Stimulated activated CD4-positive, alpha-beta T cell treated with anti-CD3 and anti-CD28 coated beads, Interleukin-4, amount 100 ng/mL, for 48 hours (primary cell): Measurements from ENCODE around the gene PRKCH.

Source experiments
- DNase-seq, 2 donors: peaks; one replicate each; pipeline ENCODE4 v3.0.0-alpha.2; 2020; ENCODE audit warnings: low read depth in 2 of 2

PRKCH gene

DNA sequence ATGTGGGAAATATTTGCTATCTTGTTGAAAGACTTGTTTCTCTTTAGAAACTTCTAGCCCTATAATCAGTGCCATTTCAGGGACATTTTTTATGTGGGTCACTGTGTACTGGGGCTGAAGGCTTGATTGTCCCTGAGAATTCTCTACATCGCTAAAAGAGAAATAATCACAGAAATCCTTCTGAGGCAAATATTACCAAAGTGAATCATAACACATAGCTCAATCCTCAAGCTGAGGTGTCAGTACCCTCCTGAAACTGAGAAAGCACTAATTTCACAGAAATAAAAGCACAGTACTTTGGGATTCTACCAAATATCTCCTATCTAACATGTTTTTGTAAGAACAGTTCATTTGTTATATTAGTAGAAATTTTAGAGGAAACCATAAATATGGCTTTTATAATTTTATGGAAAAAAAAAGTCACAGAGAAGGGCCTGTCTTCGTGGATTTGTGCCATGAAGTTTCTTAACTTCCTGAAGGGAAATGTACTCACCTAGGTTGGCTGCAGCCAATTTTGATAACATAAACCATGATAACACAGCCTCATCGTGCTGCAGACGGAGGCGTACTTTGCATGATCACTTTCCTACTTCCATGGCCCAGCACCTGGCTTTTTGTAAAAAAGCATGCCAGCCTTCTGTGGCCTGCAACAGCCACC lies 210.2 kb downstream of the PRKCH start:
- DNase-seq = no peak

DNA sequence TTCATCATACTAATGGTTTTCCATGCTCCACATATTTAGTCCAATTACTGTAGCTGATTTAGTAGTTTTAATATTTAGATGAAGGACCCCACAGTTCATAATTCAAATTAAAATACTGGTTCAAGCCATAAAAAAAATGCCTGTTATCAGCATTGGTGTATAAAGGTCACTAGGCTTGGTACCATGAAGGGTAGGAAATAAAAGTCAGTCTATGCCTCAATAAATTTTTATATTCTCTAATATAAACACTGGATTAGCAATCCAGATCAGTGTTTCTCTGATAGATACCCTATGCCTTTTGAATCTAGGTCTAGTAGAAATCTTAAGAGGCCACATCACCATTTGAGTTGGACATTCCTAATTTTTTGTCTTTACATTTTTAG lies 210.7 kb downstream of the PRKCH start:
- no peak for DNase-seq

DNA sequence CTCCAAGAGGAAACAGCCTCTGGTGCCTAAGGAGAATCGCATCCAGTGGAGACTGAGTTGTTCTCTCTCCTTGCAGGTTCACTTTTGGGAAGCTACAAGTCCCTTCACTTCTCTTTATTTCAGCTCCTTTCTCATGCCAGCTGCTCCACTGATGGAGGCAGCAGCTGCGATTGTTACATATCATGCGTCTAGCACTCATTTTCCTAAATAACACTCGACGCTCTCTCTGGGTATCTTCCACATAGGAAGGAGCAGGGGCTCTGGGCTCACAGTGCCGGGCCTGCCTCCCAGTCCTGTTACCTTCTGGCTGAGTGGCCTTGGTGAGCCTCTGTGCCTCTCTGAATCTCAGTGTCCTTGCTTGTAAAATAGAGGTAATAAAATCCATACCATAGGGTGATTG lies 211.4 kb downstream of the PRKCH start:
- DNase-seq = no peak

DNA sequence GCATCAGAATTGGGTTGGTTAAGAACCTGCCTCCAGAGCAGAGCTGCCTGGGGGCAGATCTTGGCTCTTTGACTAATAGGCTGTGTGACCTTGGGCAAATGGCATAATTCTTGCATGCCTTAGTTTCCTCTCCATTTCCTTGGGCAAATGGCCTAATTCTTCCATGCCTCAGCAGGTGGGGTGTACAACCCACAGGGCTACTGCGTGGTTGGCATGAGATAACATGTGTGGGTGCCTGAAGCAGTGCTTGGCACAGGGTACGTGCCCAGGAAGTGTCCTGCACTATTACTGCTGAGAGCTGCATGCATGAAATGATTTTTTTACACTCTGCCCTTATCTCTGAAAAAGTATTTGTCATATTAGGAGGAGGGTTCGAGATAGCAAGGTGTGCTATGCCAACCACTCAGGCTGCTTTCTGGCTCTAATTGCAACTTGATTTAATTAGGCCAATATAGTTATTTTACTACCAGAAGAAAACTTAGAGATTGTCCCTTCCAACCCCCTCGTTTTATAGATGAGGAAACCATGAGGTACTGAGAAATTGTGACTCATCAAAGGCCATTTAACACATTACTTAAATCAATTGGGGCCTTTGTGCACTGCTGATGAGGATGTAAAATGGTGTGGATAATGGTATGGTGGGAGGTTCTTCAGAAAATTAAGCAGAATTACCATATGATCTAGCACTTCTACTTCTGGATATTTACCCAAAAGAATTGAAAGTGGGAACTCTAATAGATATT lies 212.3 kb downstream of the PRKCH start:
- DNase-seq = no peak

DNA sequence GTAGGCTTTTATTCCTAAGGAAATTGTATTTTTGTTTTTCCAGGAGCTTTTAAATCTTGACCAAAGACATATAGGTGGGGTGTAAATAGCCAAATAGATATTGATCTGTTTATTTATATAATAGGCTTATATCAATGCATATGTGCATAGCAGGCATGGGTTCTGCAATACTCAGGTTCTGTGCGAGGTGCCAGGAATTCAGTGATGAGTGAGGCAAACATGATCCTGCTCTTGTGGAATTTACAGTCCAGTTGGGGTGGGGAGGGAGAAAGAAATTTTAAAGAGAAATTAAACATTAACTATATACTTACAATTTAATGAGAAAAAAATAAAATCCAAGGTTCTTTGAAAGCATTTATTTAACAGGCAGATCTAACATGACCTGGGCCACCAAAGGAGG lies 213.7 kb downstream of the PRKCH start:
- DNase-seq = no peak

DNA sequence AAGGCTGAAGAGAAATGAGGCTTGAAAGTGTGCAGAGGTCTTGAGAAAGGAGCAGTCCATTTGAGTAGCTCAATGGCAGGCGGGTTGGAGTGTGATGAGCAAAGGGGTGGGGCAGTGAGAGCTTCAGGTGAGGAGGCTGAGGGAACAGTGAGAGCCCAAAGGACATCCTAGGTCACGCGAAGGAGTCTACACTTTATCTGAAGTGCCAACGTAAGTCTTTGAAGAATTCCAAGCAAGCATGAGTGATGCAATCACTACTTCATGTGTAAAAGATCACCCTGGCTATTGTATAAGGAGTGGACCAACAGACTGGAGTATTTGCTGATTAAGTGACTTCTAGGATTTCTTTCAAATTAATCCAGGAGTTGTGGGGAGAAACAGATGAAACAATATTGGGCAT lies 214.1 kb downstream of the PRKCH start:
- DNase-seq = no peak

DNA sequence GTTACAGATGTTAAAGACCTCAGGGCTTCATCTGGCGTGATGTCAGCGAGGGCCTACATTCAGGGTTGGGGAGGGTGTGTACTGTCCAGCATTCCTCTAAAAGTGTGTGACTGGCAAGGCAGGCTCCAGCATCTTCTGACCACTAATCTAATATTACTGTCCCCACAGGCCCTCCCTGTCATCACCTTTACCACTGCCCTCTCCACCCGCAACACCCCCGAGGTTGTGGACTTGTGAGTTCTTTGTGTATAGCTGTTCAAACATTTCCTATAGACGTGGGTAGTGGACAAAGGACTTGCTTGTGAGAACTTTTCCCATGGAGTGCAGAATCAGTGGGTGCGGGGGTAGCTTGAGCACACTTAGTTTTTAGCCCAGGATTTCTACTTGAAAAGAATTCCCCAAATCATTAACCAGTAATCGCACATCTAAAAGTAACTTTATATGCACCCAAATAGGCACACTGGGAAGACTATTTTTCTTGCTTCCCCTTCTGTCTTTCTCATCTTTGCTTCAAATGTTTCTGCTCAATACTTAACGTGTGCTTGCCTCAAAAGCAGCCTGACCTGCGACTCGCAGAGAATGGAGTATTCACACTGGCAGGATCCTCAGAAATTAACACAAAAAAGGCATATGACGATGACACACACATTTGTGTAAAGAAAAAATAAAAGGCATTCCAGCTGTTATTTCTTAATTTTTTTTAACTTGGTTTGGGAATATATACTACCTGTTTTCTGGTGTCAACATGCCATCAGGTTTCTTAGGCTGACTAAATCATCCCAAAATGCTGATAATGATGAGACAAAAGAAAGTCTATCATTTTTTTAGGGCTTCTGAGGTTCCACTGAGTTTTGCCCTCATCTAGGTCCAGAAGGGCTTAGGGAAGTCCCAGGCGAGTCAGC lies 215.5 kb downstream of the PRKCH start:
- no peak for DNase-seq

DNA sequence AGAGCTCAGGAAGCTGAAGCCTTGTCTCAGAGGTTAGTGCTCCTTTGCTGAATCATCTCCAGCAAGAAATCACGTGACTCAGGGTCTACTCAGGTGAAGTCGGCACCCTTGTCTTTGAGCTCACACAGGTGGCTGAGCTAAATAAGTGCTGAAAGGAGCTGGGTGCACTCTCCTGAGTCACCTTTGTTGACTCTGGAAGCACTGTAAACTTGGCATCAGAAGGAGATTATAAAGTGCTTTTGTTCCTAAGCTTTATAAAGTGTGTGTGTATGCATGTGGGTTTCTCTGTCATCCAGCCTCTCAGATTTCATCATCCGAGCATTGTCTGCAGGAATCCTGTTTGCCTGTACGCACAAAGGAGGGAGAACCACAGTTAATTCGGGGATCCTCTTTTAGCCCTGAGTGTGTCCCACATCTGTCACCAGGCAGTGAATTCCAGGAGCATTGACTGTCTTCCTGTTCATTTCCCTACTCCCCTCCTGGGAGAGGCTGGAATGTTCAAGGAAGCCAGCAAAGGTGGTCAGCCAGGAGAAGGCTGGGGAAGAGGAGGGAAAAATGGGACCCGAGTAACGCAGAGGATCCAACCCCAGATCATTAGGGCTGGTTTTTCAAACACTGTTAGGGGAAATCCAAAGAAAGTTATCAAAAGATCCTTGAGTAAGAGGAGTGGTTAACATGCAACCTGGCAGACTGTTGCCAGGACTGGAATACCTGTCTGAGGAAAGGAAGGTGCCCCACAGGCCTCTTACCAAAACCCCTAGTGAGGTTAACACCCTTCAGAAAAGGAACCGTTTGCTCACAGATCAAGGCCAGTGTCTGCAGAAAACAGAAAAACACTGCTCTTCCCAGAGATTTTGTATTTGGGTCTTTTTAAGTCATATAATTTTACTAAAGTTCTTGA lies 216.4 kb downstream of the PRKCH start:
- DNase-seq = peak in 1 of 2 donors; percentile 23

DNA sequence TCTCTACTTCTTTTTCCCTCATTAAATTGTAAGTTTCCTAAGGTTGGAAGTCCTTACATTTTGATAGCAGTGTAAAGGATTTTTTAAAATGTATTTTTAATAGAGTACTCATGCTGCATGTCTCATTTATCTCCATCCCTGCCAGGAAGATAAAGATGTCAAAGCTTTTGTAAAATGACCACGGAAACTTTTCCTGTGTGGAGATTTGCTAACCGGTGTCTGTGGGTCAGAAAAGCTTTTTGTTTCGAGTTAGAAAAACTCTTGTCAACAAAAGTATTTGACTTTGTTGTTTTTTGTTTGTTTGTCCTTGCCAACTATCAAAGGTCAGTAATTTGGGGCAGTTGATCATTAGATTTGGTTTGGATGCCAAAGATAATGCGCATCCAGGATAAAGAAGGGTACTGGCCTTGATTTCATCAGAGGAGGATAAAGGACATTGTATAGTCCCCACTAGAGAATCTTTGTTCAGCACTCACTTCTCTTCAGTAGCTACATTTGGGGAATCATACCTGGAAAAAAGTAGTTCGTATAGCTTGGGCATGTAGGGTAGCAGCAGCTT lies 217.2 kb downstream of the PRKCH start:
- no peak for DNase-seq

DNA sequence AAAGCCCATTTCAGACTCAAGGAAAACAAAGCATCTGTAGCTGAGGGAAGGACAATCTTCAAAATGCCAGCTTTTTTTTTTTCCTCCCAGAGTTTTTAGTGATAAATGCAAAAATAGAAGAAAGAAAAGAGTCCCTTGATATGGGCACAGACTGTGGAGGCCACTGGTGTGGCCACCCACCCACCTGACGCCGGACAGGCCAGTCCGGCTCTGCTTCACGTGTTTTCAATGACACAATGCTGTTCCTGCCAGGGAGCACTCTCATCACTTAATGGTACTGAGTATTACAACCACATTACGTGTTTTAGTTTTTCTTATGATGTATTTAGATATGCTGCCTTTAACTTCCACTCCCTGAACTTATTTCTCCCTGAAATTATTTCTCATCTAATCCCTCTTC lies 218.3 kb downstream of the PRKCH start:
- DNase-seq = no peak

DNA sequence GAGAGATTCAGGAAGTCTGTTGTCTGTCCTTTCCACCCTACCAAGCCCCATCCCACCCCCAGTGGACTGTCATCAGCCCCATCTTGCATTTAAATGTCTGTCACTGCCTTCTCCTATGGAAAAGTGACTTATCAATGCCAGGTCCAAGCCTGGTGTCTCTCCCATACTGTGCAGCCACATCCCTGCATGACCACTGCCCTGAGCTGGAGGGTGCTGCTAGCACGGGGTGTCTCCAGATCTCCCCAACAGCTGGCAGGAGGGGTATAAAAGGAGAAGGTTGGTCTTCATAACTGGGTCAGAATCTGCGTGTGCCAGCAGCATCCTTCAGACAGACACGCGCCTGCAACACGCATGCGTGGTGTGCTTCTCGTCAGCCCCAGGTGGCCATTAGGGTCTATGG lies 219.6 kb downstream of the PRKCH start:
- no peak for DNase-seq

DNA sequence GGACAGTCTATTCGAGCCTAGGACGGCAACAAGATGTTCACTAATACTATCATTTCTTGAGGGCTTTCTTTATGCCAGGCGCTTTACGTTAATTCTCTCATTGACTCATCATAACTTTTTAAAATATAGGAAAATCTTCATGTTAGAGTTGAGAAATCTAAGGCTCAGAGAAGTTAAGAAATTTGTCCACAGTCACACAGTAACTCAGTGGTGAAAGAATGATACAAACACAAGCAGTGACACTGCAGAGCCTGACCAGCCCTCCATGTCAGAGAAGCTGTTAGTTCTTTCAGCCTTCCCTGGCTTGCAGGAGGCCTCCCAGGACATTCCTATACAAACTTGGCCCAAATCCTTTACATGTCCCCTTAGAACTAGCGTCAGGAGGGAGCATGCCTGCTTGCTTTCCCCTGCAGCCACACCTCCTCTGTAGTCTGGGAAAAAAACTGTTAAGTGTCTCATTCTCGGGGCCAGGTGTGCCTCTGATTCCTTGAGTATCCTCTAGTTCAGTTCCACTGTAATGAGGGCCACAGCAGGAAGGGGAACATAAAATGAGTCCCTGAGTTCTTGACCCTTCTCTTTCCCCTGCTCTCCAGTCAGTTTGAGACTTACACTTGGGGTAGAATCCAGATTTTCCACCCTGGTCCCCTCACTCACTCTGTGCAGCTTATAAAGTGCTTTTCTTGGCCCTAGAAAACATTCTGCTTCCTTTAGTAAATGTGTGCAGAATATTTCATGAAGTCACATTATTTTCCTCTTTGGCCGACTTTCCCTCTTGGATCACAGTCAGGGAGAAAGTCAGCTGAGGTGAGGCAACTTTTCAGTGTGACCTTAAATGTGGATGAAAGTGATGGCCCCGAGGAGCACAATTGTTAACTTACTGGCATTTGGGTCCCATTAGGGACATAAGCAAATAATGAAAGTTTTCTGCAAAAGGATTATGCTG lies 221.7 kb downstream of the PRKCH start:
- no peak for DNase-seq

DNA sequence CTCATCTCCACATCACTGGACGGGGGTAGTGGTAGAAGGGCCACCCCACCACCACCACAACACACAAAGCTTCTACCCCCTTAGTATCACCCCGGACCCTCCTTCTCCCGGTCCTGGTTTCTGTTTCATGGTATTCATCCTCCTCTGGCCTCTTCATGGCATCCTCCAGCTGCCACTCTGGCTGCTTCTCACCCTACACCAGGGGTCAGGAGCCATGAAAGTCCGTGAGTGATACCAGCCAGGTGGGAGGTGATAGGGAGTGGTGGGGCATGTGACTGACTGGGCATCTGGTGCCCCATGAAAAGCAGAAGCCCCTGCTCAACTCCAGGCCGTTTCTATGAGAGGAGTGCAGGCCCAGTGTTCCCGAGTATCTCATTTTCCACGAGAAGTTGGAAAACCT lies 222.6 kb downstream of the PRKCH start:
- DNase-seq = no peak

DNA sequence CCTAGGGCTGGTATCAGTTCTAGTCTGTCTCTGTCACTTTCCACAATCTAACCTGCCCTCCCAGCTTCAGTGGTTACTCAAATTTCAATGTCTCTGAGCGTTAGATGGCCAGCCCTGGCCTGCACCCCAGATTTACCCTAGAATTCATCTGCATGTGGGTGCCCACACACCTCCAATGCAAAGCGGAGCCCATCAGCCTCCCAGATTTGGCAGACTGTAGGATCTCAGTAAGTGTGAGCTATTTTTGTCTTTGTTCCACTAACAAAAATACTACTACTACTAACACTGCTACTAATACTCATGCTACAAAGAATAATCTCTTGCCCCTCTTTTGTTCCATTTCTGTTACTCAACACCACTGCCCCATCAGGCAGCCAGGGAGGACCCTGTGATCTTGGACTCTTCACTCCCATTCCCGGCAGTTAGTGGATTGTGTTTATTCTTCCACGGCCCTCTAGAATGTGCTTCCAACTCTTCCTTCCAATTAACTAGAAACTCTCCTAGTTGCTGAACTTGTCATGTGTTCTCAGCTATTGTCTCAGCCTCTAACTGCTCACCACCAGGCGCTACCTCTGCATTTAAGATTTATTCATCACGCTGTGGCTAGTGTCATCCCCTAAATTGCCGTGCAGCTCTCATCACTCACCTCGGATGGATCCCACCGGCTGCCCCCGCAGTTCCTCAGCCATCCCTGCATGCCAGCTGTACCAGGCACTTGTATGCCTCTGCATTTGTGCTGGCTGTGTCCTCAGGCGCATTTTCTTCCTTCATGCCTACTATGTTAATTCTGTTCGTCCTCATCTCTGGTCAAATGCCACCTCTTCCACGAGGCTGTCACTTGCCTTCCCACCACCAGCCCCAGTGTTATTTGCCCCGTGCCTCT lies 223.3 kb downstream of the PRKCH start:
- no peak for DNase-seq

DNA sequence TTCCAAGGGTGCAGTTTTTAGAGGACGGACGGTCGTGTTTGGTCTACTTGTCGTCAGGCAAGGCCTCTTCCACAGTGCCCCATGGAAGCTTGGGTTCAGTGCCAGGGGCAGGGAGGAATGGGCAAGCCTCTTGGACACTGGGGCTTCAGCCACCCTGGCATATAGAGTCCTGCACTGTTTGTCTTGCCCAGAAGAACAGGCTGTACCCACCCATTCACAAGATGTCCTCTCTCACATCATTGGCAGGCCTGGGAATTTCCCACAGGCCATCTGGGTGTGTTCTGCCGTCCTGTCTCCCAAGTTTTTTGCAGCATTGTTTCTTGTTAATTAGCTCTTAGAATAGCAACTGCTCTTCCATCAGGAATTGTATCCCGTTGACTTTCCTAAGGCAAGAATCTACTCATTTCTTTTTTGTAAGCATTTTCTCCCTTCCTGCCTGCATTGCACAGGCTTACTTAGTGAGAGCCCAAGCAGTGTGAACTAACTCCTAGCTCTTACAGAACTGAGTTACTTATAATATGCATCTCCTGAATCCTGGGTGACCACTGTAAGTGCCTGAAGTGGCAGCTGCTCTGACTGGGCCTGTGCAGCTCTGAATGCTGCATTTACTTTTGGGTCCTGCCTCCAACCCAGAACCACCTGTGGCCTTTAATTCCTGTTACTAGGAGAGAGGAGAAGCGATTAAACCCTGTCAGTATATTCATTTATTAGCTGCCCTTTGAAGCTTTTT lies 224.5 kb downstream of the PRKCH start:
- DNase-seq = no peak

DNA sequence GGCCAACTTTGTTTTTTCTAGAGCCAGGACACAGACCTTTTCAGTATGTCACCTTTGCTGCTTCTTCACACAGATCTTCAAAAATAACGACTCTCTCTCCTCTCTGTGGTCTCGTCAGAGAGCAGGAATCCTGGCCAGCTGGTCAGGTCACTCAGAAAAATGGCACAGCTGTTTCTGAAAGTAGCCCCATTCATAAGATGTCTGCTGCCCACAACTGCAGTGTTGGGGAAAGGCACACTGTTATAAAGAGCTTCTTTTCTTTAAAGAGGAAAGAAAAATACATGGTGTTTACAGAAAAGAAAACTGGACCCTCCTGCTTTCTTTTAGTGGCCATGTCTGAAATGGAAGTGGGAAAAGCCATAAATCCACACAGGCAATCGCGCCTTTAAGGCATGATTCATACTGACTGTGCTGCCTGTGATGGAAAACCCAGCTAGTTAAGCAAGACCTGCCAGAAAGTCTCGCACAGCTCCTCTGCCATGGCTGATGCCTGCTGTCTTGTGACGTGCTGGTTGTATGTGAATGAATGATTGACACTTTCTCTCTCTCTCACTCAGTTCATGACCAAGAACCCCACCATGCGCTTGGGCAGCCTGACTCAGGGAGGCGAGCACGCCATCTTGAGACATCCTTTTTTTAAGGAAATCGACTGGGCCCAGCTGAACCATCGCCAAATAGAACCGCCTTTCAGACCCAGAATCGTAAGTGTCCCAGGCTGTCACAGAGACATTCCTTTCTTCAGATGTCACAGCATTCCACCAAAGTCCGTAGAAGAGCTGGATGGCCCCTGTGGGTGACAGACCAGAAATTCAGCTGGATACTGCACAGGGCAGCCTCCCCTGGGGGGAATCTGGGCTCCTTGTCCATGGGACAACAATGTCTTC lies 226.0 kb downstream of the PRKCH start:
- DNase-seq = no peak

DNA sequence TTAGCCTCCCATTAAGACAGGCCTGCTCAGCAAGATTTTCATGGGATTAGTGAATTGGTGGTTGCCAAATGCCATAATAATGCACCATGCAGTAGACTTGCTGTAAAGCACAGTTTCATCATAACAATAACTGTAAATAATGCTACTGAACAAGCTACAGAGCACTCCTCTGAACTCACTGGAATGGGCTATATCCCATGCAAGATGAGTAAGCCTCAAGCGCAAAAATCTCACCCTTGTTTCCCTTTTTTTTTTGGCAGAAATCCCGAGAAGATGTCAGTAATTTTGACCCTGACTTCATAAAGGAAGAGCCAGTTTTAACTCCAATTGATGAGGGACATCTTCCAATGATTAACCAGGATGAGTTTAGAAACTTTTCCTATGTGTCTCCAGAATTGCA lies 228.0 kb downstream of the PRKCH start:
- DNase-seq = no peak
